Osteoblast (primary cell): Measurements from ENCODE around the gene FRAS1. TPM values are rescaled to one million over a fixed set of nuclear protein-coding genes. Genes with fewer than 3 reads are reported as not detected.

Experiments
- DNase-seq: peaks from one replicate; pipeline ENCODE4 v3.0.0; 2011; ENCODE audit warnings: low spot score, mixed read lengths; ENCODE audit not compliant: insufficient read length; ENCODE audit errors: missing footprints
- H2AFZ ChIP-seq: 2 replicates; pipeline ENCODE4 v1.6.0; 2011; ENCODE audit warnings: mild to moderate bottlenecking, low read length
- H3K27ac ChIP-seq: 2 replicates; pipeline ENCODE4 v1.5.1; 2011; ENCODE audit warnings: mild to moderate bottlenecking, low read depth, low read length, moderate library complexity
- H3K27me3 ChIP-seq: 2 replicates; pipeline ENCODE4 v1.6.0; 2012; ENCODE audit warnings: mild to moderate bottlenecking, control low read depth, inconsistent platforms, low read length, moderate library complexity; ENCODE audit not compliant: insufficient read depth
- H3K36me3 ChIP-seq: 2 replicates; pipeline ENCODE4 v1.5.1; 2011; ENCODE audit warnings: mild to moderate bottlenecking, low read length, control low read depth, moderate library complexity; ENCODE audit not compliant: insufficient read depth
- H3K4me1 ChIP-seq: 2 replicates; pipeline ENCODE4 v1.5.1; 2011; ENCODE audit warnings: mild to moderate bottlenecking, low read length, control low read depth, moderate library complexity; ENCODE audit not compliant: insufficient read depth
- H3K4me2 ChIP-seq: 2 replicates; pipeline ENCODE4 v1.6.0; 2011; ENCODE audit warnings: mild to moderate bottlenecking, low read length; ENCODE audit not compliant: insufficient read depth
- H3K4me3 ChIP-seq: fragments of 200-600 bp; sonication (generic); 3 replicates; pipeline ENCODE4 v1.5.1; 2012; ENCODE audit warnings: mild to moderate bottlenecking, low read length, inconsistent platforms; ENCODE audit not compliant: insufficient read depth
- H3K79me2 ChIP-seq: 2 replicates; pipeline ENCODE4 v1.6.0; 2012; ENCODE audit warnings: mild to moderate bottlenecking, low read length, control low read depth, inconsistent platforms; ENCODE audit not compliant: insufficient read depth
- H3K9me3 ChIP-seq: 2 replicates; pipeline ENCODE4 v1.5.1; 2011; ENCODE audit warnings: low read depth, low read length, control low read depth
- H4K20me1 ChIP-seq: 2 replicates; pipeline ENCODE4 v1.6.0; 2012; ENCODE audit warnings: mild to moderate bottlenecking, low read length, control low read depth; ENCODE audit not compliant: insufficient read depth
- total RNA-seq: library from RNA; depleted of rRNA; stranded (reverse); fragments of >200 nt; gene quantifications from 2 replicates; pipeline ENCODE4 v1.2.3, GENCODE V29; 2012
- TF ChIP-seq, protein P1 (sequence below): IDR thresholded peaks from 2 replicates; pipeline ENCODE4 v1.5.1; 2011; ENCODE audit warnings: mild to moderate bottlenecking, low read depth, low read length, moderate library complexity; ENCODE audit errors: extremely low read depth

Gene FRAS1
- total RNA-seq, 1 donor, result 5.1 TPM

DNA sequence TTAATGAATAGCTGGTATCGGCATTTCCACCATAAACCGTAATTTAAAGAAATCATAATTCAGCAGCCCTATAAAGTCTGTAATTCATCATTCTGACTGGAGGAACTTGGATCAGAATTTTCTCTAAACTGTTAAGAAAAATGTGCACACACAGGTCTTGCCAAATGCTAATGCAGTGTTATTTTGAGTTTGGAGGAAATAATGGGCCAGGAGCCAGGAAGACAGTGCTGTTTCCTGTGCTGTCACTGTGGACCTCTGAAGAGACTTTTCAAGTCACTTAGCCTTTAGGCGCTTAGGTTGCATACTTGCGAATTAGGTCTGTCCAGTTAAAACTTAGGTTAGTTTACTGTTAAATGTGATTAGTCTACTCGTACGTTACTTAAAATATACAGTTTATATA, 357.0 kb downstream of the FRAS1 start:
- Histone ChIP-seq H3K36me3 (no peaks in the 10 kb centered on the region), H3K27ac (no peak overlapping the region), H3K27me3 (no peaks in the 10 kb centered on the region), H4K20me1 (no peaks in the 10 kb centered on the region), H2AFZ (no peak overlapping the region), H3K79me2 (no peaks in the 10 kb centered on the region), H3K4me3 (no peak overlapping the region), H3K4me1 (no peaks in the 10 kb centered on the region), H3K9me3 (no peaks in the 10 kb centered on the region), H3K4me2 (no peak overlapping the region)
- TF ChIP-seq, protein P1, sequence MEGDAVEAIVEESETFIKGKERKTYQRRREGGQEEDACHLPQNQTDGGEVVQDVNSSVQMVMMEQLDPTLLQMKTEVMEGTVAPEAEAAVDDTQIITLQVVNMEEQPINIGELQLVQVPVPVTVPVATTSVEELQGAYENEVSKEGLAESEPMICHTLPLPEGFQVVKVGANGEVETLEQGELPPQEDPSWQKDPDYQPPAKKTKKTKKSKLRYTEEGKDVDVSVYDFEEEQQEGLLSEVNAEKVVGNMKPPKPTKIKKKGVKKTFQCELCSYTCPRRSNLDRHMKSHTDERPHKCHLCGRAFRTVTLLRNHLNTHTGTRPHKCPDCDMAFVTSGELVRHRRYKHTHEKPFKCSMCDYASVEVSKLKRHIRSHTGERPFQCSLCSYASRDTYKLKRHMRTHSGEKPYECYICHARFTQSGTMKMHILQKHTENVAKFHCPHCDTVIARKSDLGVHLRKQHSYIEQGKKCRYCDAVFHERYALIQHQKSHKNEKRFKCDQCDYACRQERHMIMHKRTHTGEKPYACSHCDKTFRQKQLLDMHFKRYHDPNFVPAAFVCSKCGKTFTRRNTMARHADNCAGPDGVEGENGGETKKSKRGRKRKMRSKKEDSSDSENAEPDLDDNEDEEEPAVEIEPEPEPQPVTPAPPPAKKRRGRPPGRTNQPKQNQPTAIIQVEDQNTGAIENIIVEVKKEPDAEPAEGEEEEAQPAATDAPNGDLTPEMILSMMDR, result no peak
- no peak for DNase-seq

DNA sequence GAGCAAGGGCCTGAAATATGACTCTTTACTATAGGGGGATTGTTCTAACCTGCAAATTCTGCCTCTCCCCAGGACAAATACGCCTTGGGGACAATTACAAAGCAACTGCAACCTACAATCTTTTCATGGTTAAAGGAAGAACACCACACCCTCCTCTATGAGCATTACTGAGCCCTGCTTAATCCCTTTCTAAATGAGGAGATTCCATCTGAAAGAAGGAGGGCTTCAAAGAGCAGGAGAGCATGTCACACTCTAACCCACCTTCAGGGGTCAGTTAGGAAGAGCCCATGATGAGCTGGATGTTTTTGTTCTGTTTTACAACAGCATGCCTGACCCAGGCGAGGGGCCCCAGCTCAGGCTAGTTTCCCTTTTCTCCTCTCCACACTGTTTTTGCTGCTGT, 360.5 kb downstream of the FRAS1 start:
- TF ChIP-seq, protein P1, result no peak
- no peak overlapping the region for H3K27ac ChIP-seq
- H2AFZ ChIP-seq, result no peak overlapping the region
- no peak overlapping the region for H3K4me2 ChIP-seq
- no peak for DNase-seq
- no peaks in the 10 kb centered on the region for H3K27me3 ChIP-seq
- no peaks in the 10 kb centered on the region for H3K79me2 ChIP-seq
- H4K20me1 ChIP-seq, result no peaks in the 10 kb centered on the region
- H3K4me1 ChIP-seq, result no peaks in the 10 kb centered on the region
- no peaks in the 10 kb centered on the region for H3K36me3 ChIP-seq
- no peak overlapping the region for H3K4me3 ChIP-seq
- no peaks in the 10 kb centered on the region for H3K9me3 ChIP-seq

DNA sequence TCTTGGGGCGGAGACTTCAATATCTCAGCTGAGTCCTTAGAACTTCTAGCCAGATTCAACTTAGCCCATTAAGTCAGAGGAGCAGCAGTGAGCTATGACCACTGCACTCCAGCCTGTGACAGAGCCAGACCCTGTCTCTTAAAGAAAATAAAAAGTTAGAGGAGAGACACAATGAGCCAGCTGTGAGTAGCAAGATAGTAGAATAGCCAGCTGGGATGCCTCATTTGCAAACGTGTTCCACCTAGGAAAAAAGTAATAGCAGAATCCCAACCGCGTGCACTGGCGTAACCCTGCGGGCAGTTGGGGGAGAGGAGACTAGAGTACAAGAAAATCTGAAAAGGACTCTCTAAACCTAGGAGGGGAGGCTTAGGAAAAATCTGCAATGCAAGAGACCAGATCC, 361.3 kb downstream of the FRAS1 start:
- Histone ChIP-seq H3K4me3 (no peak overlapping the region), H3K36me3 (no peaks in the 10 kb centered on the region), H3K4me1 (no peaks in the 10 kb centered on the region), H4K20me1 (no peaks in the 10 kb centered on the region), H3K9me3 (no peaks in the 10 kb centered on the region), H3K27ac (no peak overlapping the region), H3K27me3 (no peaks in the 10 kb centered on the region), H2AFZ (no peak overlapping the region), H3K79me2 (no peaks in the 10 kb centered on the region), H3K4me2 (no peak overlapping the region)
- TF ChIP-seq, protein P1, result no peak
- no peak for DNase-seq

DNA sequence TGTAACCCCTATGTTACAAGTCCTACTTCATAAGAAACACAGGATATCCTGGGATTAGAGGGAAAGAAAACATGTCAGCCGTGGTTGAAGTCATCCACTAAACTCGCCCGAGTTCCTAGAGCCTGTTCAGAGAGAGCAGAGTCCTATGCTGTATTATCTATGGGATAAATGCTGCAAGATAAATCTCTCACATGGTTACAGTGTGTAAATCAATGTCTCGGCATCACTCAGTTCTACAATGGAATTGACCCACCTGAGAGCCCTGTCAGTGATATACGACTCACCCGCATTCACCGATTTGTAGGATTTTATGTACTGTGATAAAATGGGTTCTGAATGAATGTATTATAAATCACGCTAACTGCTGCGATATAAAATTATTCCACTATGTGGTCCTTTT, 366.7 kb downstream of the FRAS1 start:
- no peak for DNase-seq
- Histone ChIP-seq H3K9me3 (no peaks in the 10 kb centered on the region), H3K4me3 (no peak overlapping the region), H3K27me3 (no peaks in the 10 kb centered on the region), H3K4me2 (no peak overlapping the region), H3K79me2 (no peaks in the 10 kb centered on the region), H4K20me1 (no peaks in the 10 kb centered on the region), H2AFZ (no peak overlapping the region), H3K36me3 (no peaks in the 10 kb centered on the region), H3K4me1 (no peaks in the 10 kb centered on the region), H3K27ac (no peak overlapping the region)
- TF ChIP-seq, protein P1, result no peak
